HG03095 (cell line): ENCODE data around the gene OR10H5.
"Not testable (repeated sequence)": the region's sequence is repeated elsewhere in the genome, so short reads cannot be mapped to it uniquely, and the experiment has no call there.

ENCODE experiments used
- ATAC-seq: cut with Tn5 transposase; IDR thresholded peaks from one replicate; pipeline ENCODE4 v1.9.1; 2021; ENCODE audit warnings: moderate library complexity; ENCODE audit not compliant: unreplicated experiment

Gene OR10H5

GRCh38 chr19:15843203-15843893, 55.9 kb downstream of the OR10H5 start:
- no peak for ATAC-seq

- not testable (repeated sequence) for ATAC-seq
These were observed 56.4 kb downstream of the OR10H5 start for GRCh38 chr19:15843894-15844222.

DNA sequence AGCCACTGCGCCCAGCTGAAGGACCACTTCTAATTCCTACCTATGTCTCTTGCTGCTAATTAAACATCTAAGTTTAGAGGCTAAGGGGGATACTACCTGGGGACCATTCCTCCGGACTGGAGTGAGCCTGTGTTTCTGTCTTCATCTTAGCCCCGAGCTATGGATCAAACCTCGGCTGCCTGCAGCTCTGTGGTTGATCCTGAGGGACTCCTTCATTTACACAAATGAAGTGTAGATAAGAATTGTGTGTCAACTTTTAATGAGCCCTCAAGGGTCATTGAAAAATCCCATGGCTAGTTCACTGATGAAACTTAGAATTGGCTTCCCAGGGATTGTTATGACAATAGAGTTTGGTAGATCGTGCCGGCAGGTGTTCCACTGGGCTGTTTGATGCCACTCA, 59.5 kb downstream of the OR10H5 start:
- ATAC-seq = no peak

DNA sequence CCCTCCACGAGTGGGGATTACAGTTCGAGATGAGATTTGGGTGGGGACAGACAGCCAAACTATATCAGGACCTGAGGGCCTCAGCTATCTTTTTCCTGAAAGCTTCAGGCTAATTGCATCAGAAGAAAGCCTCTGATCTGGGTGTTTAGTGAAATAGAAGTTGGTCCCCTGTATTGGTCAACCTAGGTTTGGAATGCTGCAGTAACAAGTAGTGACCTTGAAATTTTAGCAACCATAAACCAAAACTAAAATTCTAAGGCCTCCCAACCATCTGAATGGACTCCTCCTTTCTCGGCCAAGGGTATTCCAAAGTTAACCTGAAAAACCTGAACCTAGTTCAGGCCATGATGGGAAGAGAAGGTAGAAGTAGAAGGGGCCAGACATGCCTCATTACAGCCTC, 62.9 kb downstream of the OR10H5 start:
- no peak for ATAC-seq
